HL-60/S4 treated with retinoic acid at 250 ng/mL for 4 days and 3 days (cell line): Measurements from ENCODE around the gene ANO6.

Experiments used
- in situ Hi-C: fragments of 300-500 bp; cut with MboI; formaldehyde crosslinking; loops from 2 replicates; pipeline ENCODE4 v1.7.0; 2022; ENCODE audit warnings: low sequenced_read_pairs

ANO6 gene

GRCh38 chr12:45208604-45209487 lies 7.0 kb upstream of the ANO6 start:
- in situ Hi-C loops, result no loop called here

- in situ Hi-C loops, result no loop called here
Measured at GRCh38 chr12:45209784-45210183, 6.1 kb upstream of the ANO6 start.

GRCh38 chr12:45212064-45212463 lies 3.8 kb upstream of the ANO6 start:
- in situ Hi-C loops, result no loop called here

GRCh38 chr12:45213107-45213506 lies 2.8 kb upstream of the ANO6 start:
- in situ Hi-C loops, result no loop called here

GRCh38 chr12:45214071-45214470 lies 1.8 kb upstream of the ANO6 start:
- in situ Hi-C loops, result no loop called here

- in situ Hi-C loops, result no loop called here
Measured at GRCh38 chr12:45214749-45215418, 1.0 kb upstream of the ANO6 start.

- in situ Hi-C loops, result no loop called here
Measured at GRCh38 chr12:45216230-45216982, 511 bp downstream of the ANO6 start.

GRCh38 chr12:45216983-45217485 lies 1.1 kb downstream of the ANO6 start:
- in situ Hi-C loops, result no loop called here

GRCh38 chr12:45217846-45218245 lies 2.0 kb downstream of the ANO6 start:
- in situ Hi-C loops, result no loop called here

- in situ Hi-C loops, result no loop called here
Measured at GRCh38 chr12:45219621-45220020, 3.7 kb downstream of the ANO6 start.

- in situ Hi-C loops, result no loop called here
Measured at GRCh38 chr12:45220363-45220931, 4.6 kb downstream of the ANO6 start.

GRCh38 chr12:45220969-45221368 lies 5.1 kb downstream of the ANO6 start:
- in situ Hi-C loops, result no loop called here

GRCh38 chr12:45223868-45224267 lies 8.0 kb downstream of the ANO6 start:
- in situ Hi-C loops, result no loop called here

GRCh38 chr12:45224311-45224710 lies 8.4 kb downstream of the ANO6 start:
- in situ Hi-C loops, result no loop called here

GRCh38 chr12:45226021-45226420 lies 10.1 kb downstream of the ANO6 start:
- in situ Hi-C loops, result no loop called here

GRCh38 chr12:45227316-45228067 lies 11.6 kb downstream of the ANO6 start:
- in situ Hi-C loops, result no loop called here

GRCh38 chr12:45231515-45232145 lies 15.7 kb downstream of the ANO6 start:
- in situ Hi-C loops, result no loop called here

- in situ Hi-C loops, result no loop called here
Measured at GRCh38 chr12:45232146-45232755, 16.4 kb downstream of the ANO6 start.

GRCh38 chr12:45232756-45233372 lies 17.0 kb downstream of the ANO6 start:
- in situ Hi-C loops, result no loop called here
